Stimulated activated CD4-positive, alpha-beta T cell treated with anti-CD3 and anti-CD28 coated beads, Interleukin-1b, Interleukin-23, amount 100 ng/mL, for 24 hours (primary cell): ENCODE measurements around the gene SFXN1.

Experiments
- DNase-seq, 4 experiments: peaks; one replicate each; pipeline ENCODE4 v3.0.0-alpha.2; 2020; ENCODE audit warnings: low read depth in 4 of 4, low spot score in 1 of 4

SFXN1 gene

GRCh38 chr5:175535796-175536195 lies 57.4 kb downstream of the SFXN1 start:
- no peak for DNase-seq

- no peak for DNase-seq
Measured at GRCh38 chr5:175538576-175538975, 60.2 kb downstream of the SFXN1 start.

DNA sequence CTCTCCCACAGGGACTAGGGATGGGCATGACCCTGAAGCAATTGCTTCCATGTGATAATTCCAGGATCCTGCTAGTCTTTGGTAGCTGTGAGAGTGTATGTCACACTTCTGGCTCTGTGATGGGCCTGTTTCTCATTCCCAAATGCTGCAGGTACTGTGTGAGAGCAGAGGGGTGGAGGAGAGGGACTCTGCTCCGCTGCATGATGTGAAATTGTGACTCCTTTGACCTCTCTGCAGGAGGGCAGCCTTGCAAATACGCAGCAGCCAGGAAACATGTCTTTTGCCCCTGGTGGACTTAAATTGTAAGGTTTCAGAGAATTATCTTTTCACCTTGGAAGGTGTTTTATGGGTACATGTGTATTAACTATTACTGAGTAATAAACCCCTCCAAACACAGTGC lies 61.6 kb downstream of the SFXN1 start:
- DNase-seq, result no peak

GRCh38 chr5:175541264-175541663 lies 62.9 kb downstream of the SFXN1 start:
- DNase-seq, result no peak

DNA sequence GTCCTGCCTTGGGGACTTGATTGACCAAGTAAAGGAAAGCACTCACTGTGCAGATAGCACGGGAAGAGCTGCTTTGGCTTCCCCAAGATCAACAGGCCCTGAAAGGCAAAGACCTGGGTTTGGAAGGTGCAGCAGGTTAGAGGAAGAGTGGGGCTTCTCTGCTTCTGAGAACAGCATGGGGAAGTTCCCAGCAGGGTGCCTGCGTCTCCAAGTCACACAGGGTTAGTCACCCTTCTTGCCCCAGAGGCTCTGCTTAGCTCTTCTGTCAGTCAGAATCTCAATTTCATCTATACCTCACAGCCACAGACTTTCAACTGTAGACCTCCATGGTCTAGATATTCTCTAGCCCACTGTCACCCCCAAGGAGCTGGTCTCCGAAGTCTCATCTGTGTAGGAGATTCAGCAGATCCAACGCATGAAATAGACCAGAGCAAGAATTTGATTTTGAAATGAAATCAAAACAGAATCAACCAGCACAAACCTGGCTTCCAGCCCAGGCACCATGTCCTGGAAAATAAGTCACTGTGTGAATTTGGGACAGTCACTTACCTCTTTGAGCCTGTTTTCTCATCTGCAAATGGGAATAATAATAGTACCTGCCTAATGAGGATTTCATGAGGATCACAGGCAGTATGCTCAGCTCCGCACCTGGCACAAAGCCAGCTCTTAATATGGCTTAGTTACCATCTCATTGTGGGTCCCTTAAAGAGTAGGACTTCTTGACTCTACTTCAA lies 64.0 kb downstream of the SFXN1 start:
- DNase-seq, result no peak

DNA sequence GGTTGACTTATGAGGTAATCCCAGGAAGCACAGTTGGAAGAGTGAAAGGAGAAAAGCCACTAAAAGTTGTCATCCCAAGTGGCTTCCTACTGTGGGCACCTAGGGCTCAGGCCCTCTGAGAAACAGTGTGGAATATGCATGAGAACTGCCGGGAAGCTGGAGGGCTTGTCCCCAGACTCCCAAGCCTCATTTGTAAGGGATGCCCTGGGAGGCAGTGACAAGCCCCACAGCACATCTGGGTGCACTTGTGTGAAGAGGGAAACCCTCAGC lies 64.5 kb downstream of the SFXN1 start:
- no peak for DNase-seq

- DNase-seq, result no peak
Measured at GRCh38 chr5:175544108-175544511, 65.8 kb downstream of the SFXN1 start.

- no peak for DNase-seq
Measured at GRCh38 chr5:175544586-175544985, 66.2 kb downstream of the SFXN1 start.

- DNase-seq, result no peak
Measured at GRCh38 chr5:175547842-175548241, 69.5 kb downstream of the SFXN1 start.

- no peak for DNase-seq
Measured at GRCh38 chr5:175548626-175549311, 70.4 kb downstream of the SFXN1 start.

DNA sequence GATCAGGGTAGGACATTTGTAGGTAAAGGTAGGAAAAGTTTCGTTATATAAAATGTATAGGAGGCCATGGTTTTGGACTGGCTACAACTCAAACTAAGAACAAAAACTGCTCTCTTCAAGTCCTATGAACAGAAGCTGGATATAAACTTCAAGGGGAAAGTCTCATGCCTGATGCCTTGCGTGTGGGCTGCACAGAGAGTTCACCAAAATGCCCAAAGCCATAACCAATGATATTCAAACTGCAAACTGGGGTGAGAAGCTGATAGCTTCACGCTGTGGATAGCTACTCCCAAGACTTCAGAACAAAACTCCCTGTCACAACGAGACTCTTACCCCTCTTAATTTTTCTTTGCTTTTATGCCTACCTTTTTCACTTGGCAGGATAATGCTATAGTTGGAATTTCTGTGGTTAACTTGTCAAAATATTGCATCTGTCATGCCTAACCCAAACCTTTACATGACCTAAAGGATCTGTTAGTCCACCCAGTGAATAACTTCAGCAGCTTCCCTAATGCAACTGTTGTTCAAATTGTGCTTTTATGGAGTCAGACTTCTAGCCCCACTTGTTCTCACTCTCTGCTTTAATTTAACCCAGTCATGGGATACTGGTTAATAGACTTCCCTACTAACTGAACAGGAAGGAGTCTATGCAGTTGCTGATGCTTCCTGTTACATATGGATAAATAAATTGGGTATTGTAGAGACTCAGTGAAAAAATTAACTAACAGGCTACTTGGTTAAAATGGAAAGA lies 71.9 kb downstream of the SFXN1 start:
- DNase-seq, result no peak

DNA sequence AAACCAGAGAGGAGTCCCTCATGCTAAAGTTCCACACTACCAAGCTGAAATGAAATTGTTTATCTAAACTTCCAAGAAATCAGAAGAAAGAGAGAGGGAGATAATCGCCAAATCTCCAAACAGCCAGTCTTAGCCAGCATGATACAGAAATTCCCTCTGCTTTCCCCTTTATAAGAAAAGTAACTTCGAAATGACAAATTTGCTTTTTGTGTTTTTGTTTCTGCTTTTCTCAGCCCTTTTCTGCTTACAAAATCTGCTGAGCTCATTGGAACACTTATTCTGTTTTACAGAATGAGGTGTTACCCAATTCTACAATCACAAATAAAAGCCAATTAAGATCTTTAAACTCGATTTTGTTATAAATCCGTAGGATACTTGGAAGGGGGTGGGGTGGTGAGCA lies 72.9 kb downstream of the SFXN1 start:
- no peak for DNase-seq

DNA sequence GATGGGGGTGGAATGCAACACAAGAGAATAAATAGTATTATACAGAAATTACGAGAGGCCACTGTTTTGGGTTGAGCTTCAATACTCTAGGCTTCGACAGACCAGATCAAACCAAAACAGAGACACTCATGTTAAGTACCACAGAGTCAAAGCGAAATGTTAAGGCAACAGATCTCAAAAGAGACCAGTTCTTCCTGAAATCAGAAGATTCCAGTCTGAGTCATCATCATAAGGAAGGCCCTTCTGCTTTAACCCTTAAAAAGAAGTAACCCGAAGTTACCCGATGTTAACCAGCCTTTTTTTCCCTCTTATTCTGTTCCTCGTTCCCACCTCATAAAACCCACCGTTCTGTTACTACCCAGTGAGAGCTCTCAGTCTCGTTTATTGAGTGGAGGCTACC lies 75.9 kb downstream of the SFXN1 start:
- DNase-seq, result no peak

DNA sequence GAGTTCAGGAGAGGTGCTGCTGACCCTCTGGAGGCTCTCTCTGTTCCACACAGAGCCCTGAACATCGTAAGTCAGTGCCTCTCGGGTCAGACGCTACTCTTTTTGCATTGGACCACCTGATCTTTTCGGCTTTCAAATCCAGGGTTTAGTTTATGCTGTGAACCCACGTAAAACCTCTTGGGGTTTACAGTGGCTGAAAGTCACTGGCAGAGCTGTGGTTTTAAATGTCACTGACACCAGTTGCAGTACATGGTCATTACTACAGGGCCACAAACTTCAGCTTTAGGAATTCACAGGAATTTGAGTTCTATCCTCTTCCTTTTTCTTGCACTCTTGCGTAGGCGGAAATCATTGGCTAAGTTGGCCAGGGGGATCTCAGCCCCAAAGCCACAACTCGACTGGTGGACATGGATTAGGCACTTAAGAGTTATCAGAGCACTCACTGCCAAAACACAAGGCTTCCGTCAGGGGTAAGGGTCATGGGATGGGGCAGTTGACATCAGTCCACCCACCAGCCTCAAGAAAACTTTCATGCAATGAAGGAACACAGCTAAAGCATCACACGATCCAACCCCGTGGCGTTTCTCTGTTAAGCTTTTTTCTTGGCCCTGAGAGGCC lies 76.9 kb downstream of the SFXN1 start:
- no peak for DNase-seq

GRCh38 chr5:175556794-175557193 lies 78.4 kb downstream of the SFXN1 start:
- no peak for DNase-seq

DNA sequence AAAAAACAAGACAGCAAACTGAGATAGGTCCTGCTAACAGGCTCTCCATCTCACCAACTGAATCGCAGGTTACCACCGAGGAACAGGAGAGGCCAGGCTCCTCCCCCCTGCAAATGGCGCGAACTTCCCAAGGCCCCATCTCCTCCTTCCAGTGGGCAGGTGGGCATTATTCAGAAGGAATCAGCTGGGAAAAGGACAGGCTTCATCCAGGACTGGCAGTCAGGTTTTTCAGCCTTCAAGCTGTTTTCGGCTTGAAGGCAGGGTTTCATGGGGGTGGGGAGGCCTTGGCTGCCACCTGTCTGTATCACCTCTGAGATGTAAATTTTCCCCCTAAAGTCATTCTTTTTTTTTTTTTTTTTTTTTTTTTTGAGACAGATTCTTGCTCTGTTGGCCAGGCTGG lies 79.4 kb downstream of the SFXN1 start:
- DNase-seq, result no peak

- no peak for DNase-seq
Measured at GRCh38 chr5:175558801-175559480, 80.6 kb downstream of the SFXN1 start.

- DNase-seq, result no peak
Measured at GRCh38 chr5:175560011-175560410, 81.7 kb downstream of the SFXN1 start.

DNA sequence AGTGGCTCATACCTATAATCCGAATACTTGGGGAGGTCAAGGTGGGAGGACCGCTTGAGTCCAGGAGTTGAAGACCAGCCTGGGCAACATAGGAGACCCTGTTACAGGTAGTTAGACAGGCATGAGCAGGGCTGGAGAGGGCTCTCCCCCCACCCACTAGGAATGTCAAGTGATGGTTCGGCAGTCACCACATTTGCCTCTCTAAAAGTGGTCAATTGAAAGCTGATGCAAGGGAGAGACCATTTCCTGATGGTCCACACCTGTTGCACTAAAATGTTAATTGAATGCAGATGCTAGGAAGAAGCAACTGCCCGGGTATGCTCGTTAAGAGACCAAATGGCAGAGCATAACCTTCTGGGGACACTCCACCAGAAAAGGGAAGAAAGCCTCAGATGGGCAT lies 82.7 kb downstream of the SFXN1 start:
- DNase-seq, result no peak

DNA sequence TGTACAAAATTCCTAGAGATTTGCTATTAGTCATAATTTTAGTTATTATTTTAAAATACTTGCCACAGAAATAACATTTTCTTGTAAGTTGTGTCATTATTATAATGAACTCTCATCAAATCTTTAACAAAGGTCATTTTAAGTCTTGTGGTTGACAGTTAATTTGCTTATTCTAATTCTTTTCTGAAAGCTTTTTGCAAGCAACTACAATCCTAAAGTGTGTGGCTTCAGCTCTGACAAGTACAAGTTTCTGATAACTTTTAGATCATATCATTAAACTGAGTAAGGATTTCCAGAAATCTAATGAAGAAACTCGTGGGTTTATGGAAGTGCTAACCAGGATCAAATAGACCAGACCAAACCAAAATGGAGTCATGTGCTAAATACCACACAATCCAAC lies 86.4 kb downstream of the SFXN1 start:
- no peak for DNase-seq

DNA sequence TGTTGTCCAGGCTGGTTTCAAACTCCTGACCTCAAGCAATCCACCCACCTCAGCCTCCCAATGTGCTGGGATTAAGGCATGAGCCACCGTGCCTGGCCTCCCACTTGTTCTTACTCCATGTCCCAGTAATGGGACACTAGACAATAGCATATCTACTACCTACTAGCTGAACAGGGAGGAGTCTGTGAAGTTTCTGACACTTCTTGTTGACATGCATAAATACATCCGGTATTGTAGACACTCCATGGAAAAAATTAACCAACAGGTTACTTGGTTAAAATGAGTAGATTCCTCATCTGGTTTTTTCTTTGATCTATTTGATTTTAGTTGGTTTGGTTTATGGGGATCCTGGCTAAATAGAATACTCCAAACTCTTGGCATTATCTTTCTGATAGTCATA lies 88.3 kb downstream of the SFXN1 start:
- DNase-seq, result no peak
